ENCODE results near the gene RC3H1. TPM values are rescaled to one million over a fixed set of nuclear protein-coding genes. Genes with fewer than 3 reads are reported as not detected.
"Not testable (repeated sequence)": the region's sequence is repeated elsewhere in the genome, so short reads cannot be mapped to it uniquely, and the experiment has no call there.

RC3H1 gene, protein sequence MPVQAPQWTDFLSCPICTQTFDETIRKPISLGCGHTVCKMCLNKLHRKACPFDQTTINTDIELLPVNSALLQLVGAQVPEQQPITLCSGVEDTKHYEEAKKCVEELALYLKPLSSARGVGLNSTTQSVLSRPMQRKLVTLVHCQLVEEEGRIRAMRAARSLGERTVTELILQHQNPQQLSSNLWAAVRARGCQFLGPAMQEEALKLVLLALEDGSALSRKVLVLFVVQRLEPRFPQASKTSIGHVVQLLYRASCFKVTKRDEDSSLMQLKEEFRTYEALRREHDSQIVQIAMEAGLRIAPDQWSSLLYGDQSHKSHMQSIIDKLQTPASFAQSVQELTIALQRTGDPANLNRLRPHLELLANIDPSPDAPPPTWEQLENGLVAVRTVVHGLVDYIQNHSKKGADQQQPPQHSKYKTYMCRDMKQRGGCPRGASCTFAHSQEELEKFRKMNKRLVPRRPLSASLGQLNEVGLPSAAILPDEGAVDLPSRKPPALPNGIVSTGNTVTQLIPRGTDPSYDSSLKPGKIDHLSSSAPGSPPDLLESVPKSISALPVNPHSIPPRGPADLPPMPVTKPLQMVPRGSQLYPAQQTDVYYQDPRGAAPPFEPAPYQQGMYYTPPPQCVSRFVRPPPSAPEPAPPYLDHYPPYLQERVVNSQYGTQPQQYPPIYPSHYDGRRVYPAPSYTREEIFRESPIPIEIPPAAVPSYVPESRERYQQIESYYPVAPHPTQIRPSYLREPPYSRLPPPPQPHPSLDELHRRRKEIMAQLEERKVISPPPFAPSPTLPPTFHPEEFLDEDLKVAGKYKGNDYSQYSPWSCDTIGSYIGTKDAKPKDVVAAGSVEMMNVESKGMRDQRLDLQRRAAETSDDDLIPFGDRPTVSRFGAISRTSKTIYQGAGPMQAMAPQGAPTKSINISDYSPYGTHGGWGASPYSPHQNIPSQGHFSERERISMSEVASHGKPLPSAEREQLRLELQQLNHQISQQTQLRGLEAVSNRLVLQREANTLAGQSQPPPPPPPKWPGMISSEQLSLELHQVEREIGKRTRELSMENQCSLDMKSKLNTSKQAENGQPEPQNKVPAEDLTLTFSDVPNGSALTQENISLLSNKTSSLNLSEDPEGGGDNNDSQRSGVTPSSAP
- total RNA-seq, result 10.3 and 14.3 TPM in 2 replicates

DNA sequence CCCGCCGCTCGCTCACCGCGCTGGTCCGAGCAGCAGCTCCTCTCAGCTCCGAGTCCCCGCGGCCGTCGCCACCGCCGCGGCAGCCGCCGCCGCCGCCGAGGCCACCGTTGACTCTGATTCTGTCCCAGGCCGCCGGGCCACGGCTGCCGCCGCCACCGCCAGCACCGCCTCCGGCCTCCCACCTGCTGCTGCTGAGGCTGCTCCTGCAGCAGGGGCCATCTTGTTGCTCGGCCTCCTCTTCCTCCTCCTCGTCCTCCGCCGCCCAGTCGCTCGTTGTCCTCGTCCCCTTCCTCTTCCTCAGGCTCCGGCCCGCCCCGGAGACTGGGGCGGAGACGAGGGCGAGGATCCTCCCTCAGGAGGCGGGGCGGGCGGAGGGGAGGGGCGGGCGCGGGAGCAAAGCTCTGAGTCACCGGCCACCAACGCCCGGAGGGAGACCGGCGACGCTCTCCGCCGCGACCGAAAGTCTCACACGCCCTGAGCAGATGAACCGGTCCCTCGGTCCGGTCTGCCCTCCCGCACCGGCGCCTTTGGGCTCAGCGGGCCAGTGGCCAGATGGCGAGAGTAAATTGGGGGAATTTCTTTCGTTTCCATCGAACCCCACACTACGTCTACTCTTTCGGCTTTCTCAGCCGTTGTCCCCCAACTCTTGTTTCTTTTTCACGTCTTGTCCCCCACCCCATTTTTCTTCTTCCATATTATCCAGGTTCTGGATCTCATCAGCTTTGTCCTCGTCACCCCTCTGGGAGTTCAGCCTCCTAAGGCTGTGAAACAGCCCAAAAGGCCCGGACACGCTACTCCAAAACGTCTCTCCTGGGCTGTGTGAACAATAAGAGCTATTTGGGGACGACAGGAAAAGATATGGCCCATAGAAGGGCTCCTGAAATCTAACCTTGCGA, at the start of gene RC3H1:
Gene RC3H1, minus strand, starts transcription at position 278 of the 896 bp plus-strand sequence. CDS start 29,372 bp downstream, outside the sequence.
- DNase-seq (ENCODE audit: low read depth in 2 of 2), result peak; percentile 60 to 93

DNA sequence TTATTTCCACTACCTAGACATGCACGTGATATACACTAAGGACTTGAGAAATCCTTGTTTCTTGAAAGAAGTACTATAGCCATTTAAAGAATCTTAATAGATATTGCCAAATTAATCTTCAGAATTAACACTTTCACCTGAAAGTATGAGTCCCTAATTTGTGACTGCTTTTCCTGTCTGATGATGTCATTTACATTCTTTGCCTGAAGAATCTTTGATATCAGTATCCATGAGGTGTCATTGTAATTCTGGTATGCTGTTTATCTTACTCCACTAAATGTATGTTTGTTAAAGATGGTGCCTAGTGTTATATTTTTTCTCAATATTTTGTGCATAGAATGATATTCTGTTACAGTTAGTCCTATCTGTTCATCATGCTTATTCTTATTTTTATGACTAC, 48.5 kb upstream of the RC3H1 start:
- no peak for DNase-seq (ENCODE audit: low read depth in 2 of 2)

DNA sequence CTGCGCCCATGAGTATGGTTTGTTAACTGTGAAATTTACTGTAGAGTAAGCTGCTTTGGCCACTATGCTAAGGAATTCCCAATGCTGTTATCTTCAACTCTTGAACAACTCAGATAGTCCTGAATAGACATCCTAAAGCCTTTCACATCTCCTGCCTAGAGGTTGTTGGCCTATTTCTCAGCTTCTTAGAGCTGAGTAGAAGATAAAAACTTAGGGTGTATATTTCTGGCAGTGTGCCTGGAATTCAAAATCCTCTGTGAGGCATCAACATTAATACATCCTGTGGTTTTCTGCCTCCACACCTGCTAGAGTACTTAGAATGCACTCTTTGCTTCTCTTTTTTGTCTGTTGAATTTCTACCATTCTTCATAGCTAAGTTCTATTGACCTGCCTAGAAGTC, 45.8 kb upstream of the RC3H1 start:
- no peak for DNase-seq (ENCODE audit: low read depth in 2 of 2)

DNA sequence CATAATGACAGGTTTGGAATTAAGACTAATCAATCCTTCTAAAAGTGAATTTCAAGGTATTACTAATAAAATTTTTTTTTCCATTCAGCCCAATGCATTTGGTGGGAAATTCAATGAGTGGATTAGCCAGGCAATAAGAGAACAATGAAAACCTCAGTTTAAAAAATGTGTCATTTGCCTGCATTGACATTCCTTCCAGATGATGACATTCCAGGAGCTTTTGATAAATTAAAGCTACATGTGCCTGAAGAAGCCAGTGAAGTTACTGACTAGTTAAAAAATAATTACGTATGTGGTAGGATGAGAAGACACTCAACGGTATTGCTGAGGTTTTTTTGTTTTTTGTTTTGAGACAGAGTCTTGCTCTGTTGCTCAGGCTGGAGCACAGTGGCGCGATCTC, 37.9 kb upstream of the RC3H1 start:
- no peak for DNase-seq (ENCODE audit: low read depth in 2 of 2)

DNA sequence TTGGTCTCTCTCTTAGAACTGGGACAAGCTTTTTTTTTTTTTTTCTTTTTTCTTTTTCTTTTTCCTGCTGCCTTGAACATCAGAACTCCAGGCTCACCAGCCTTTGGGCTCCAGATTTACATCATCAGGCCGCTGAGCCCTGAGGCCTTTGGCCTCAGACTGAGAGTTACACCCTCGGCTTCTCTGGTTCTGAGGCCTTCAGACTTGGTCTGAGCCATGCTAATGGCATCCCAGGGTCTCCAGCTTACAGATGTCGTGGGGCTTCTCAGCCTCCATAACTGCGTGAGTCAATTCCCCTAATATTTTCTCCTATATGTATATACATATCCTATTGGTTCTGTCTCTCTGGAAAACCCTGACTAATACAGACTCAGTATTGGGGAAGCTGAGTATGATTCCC, 36.5 kb upstream of the RC3H1 start:
- no peak for DNase-seq (ENCODE audit: low read depth in 2 of 2)

DNA sequence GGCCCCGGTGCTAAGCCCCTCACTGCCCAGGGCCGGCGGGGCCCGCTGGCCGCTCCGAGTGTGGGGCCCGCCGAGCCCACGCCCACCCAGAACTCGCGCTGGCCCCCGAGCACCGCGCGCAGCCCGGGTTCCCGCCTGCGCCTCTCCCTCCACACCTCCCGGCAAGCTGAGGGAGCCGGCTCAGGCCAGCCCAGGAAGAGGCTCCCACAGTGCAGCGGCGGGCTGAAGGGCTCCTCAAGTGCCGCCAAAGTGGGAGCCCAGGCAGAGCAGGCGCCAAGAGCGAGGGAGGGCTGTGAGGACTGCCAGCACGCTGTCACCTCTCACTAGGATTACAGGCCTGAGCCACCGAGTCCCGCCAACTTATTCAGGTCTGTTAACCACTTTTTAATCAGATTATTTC, 34.5 kb upstream of the RC3H1 start:
- not testable (repeated sequence) for DNase-seq (ENCODE audit: low read depth in 2 of 2)

DNA sequence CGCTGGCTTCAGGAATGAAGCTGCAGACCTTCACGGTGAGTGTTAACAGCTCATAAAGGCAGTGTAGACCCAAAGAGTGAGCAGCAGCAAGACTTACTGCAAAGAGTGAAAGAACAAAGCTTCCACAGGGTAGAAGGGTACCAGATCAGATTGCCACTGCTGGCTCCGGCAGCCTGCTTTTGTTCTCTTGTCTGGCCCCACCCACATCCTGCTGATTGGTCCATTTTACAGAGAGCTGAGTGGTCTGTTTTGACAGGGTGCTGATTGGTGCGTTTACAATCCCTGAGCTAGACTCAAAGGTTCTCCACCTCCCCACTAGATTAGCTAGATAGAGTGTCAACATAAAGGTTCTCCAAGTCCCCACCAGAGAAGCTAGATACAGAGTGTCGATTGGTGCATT, 33.6 kb upstream of the RC3H1 start:
- DNase-seq (ENCODE audit: low read depth in 2 of 2), result not testable (repeated sequence)

DNA sequence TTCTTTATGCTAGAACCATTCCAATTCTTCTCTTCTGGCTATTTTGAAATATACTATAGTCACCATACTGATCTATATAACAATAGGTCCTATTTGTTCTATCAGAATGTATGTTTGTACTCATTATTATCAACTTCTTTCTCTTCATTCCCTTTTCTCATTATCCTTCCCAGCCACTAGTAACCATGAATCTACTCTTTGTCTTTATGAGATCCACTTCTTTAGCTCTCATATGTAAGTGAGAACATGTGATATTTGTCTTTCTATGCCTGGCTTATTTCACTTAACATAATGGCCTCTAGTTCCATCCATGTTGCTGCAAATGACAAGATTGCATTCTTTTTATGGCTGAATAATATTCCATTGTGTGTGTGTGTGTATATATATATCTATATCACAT, 31.7 kb upstream of the RC3H1 start:
- DNase-seq (ENCODE audit: low read depth in 2 of 2), result no peak

DNA sequence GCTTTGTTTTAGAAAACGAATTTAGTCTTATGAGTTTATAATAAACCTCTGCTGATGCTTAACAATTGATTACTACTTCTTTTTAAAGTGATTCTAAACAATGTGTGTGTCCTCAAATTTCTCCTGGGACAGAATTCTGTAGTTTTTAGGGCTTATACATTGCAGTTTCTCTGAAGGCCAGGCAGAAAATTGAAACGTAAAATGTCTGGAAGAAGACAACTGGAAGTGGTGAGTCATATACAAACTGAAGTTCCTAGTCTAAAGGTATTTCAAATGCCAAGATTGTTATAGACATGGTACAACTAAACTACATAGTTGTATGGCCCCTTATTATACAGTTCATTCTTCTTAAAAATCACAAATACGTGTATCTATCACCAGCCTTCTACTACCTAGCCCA, 30.5 kb upstream of the RC3H1 start:
- no peak for DNase-seq (ENCODE audit: low read depth in 2 of 2)

DNA sequence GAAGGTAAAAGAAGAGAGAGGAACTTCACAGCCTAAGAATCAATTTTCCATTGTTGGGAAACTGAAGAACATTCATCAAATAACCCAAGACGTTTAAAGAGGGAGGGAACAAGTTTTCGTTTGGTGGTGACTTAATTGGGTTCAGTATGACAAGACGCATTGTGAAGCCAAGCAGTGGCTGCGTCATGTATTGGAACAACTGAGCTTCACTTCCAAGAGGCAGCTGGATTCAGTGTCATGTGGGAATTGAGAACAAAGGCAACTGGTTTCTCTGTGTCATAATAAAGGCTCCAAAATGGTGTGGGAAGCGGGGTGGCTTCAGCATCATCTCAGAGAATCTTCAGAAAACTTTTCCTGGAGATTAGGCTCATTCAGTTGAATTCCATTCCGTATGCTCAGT, 29.8 kb upstream of the RC3H1 start:
- no peak for DNase-seq (ENCODE audit: low read depth in 2 of 2)

DNA sequence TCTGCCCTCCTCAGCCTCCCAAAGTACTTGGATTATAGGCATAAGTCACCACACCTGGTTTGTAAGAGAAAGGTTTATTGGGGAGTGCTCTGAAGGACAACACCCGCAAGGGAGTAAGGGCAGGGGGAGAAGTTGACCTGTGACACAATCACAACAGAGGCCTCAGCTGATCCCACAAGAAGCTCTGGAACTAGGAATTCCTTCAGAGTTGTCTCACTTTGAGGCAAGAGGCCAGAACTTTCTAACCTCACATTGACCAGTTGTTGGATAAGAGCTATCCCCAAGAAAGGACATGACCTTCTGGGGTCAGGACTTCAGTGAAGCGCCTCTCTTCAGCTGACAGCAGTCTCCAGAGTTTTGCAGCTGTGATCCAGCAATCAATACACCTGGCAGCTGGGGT, 27.4 kb upstream of the RC3H1 start:
- DNase-seq (ENCODE audit: low read depth in 2 of 2), result no peak

DNA sequence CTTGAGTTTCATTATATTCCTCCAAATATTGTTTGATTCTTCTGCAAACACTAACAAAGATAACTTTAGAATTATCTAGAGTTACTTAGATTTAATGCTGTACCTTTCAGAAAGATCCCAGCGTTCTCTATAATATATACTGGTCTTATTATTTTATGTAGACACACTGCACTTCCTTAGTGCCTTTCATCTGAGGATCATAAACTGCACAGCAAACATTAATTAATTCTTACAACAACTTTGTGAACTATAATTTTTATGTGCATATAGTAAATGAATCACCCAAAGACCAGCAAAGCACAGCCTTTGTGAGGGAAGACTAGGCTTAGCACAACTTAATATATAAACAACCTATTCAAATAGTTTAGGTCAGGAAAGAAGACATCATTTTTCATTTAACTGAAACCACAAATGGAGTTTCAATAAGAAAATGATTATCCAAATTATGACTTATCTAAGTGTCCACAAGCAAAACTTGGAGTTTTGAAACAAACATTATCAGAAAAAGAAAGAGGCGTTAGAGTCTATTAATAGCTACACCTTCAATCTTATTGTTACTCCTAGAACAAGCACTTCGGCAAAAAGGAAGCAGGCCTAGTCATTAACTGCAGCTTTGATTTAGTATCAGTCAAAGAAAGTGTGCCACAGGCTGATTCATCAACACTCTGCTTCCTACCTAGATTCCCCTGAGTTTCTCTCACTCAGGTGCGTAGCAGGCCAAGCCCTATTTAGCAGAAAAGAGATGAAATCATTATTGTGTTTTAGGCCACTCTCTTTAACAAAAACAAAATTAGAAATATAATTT, 22.5 kb upstream of the RC3H1 start:
- DNase-seq (ENCODE audit: low read depth in 2 of 2), result no peak

DNA sequence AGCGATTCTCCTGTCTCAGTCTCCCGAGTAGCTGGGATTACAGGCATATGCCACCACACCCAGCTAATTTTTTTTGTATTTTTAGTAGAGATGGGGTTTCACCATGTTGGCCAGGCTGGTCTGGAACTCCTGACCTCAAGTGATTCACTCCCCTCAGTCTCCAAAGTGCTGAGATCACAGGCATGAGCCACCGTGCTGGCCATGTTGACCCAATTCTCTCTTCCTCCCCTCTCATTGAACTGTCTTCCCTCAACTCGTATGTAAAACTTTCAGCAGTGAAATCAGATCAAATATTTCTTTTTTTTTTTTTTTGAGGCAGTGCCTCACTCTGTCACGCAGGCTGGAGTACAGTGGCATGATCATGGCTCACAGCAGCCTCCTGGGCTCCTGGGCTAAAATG, 20.4 kb upstream of the RC3H1 start:
- not testable (repeated sequence) for DNase-seq (ENCODE audit: low read depth in 2 of 2)

DNA sequence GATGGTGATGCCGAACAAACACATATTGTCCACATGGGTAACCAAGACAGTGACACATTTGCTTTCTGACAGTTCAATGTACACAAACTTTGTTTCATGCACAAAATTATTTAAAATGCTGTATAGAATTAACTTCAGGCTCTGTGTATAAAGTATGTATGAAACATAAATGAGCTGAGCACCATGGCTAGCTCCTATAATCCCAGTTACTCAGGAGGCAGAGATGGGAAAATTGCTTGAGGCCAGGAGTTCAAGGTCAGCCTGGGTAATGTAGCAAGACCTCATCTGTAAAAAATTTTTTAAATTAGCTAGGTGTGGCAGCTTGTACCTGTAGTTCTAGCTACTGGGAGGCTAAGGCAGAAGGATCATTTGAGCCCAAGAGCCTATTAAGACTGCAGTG, 19.2 kb upstream of the RC3H1 start:
- DNase-seq (ENCODE audit: low read depth in 2 of 2), result no peak

DNA sequence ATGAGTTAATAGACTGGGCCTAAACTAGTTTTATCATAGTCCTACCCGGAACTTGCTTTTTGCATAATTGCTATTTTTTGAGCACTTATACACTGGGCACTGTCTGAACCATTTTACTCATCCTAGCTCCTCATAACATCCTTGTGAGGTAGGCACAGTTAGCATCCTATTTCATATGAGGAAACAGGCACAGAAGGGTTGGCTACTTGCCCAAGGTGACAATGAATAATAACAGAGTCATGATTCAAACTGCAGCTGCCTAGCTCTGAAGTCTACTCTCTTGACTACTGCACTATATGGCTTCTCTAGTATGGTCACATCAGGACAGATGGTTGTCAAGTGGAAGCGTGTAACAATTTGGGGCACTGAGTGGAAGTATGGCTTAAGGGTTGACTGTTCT, 18.2 kb upstream of the RC3H1 start:
- peak in 1 of 2 donors; percentile 58 for DNase-seq (ENCODE audit: low read depth in 2 of 2)

DNA sequence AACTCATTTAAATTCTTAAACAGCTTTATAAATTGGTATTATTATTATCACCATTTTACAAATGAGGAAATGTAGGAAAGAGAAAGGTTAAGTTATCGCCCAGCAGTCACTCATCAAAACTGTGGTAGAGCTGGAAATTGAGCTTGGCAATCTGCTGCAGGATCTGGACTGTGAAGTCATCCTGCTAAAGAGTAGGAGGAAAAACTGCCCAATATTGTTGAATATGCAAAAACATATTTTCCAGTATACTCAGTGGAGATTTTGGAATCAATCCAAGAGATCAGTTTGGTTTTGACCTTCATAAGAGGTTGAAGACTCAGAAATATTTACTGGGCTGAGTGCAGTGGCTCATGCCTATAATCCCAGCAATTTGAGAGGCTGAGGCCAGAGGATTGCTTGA, 16.9 kb upstream of the RC3H1 start:
- DNase-seq (ENCODE audit: low read depth in 2 of 2), result peak in 1 of 2 donors; percentile 5

DNA sequence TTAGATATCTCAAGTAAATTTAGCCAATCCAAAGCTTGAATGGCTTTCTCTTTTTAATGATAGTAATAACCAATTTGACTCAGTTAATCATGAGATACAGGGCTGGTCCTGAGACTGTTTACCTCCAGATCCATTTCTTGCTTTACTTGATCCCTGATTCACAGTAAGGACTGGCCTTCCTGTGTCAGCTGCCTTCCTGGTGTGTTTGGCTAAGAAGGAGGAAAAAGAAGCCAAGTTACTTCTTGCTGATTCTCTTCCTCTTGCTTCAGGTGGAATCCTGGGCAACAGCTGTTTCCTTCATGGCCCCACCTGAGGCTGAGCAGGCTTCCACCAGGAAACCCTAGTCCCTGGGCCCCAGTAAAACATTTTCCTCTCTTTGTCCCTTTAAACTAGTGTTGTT, 14.6 kb upstream of the RC3H1 start:
- DNase-seq (ENCODE audit: low read depth in 2 of 2), result peak in 1 of 2 donors; percentile 6

DNA sequence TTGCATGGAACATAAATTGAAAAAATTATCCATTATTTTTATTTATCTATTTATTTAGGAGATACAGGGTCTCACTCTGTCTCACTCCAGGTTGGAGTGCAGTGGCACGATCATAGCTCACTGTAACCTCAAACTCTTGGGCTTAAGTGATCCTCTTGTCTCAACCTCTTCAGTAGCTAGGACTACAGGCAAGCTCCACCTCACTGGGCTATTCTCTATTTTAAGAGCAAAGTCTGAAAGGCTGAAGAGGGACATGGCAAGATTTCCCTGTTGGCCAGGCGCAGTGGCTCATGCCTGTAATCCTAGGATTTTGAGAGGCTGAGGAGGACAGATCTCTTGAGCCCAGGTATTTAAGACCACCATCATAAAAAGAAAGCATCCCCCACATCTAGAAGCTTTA, 14.0 kb upstream of the RC3H1 start:
- no peak for DNase-seq (ENCODE audit: low read depth in 2 of 2)

DNA sequence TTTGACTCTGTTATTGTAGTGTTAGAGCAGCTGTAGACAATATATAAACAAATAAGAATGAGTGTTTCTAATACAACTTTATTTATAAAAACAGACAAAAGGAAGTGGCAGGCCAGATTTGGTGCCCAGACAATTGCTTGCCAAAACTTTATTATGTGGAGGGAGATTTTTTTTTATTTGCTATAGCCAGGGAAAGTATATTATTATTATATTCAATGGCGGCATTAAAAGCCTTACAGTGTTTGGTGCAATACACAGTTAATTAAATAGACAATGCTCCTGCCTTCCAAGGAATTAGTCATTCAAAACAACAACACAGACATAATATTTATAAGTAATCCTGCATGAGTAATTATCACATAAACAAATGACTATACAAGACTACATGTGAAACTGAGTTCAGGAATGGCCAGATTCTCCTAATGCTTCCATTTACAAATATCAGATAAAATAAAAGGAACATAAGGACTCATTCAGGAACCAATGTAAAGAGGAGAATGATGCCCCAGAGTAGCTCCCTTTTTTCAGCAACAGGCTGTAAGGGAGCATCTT, 10.6 kb upstream of the RC3H1 start:
- DNase-seq (ENCODE audit: low read depth in 2 of 2), result no peak

DNA sequence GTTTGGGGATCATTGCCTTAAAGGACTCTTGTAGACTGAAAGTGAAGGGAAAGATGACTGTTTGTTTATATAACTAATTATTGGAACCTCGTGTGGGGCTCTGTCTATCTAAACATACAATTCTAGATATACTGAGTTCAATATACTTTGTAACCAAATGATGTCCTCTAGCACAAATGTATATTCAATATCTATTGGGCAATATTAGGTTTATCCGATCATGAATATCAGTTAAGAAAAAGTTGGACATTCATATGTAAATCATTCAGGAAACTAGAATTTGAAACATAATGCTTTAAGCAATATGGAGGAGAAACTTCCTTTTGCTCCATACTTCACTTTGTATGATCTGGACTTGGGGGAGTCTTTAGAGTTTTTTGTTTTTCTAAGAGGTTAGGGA, 8.9 kb upstream of the RC3H1 start:
- no peak for DNase-seq (ENCODE audit: low read depth in 2 of 2)

Measured in dermis microvascular lymphatic vessel endothelial cell (primary cell).